Mesenchymal stem cell (in vitro differentiated cells and primary cell): ENCODE data around the gene VPS4A.

ENCODE experiments used
- DNase-seq: peaks from one replicate; pipeline ENCODE4 v3.0.0-alpha.2; 2013
- H2AFZ ChIP-seq: one replicate; pipeline ENCODE4 v1.6.1; 2013; ENCODE audit warnings: low read depth, mild to moderate bottlenecking, control low read depth, inconsistent platforms, low read length, moderate library complexity
- H2AK5ac ChIP-seq: 2 replicates; pipeline ENCODE4 v1.6.1; 2013; ENCODE audit warnings: low read length, moderate library complexity, mild to moderate bottlenecking, inconsistent platforms; ENCODE audit not compliant: severe bottlenecking
- H2BK120ac ChIP-seq: one replicate; pipeline ENCODE4 v1.6.1; 2013; ENCODE audit warnings: low read depth, mild to moderate bottlenecking, inconsistent platforms, low read length, moderate library complexity
- H2BK12ac ChIP-seq, 2 experiments: one replicate each; pipeline ENCODE4 v1.6.1; 2013; ENCODE audit warnings: inconsistent platforms in 2 of 2, low read length in 2 of 2, mild to moderate bottlenecking in 2 of 2, moderate library complexity in 2 of 2, control low read depth in 1 of 2
- H2BK15ac ChIP-seq: one replicate; pipeline ENCODE4 v1.6.1; 2013; ENCODE audit warnings: mild to moderate bottlenecking, low read depth, inconsistent platforms; ENCODE audit not compliant: poor library complexity, severe bottlenecking
- H2BK5ac ChIP-seq: 2 replicates; pipeline ENCODE4 v1.6.1; 2013; ENCODE audit warnings: low read depth, mild to moderate bottlenecking, low read length, control low read depth, inconsistent platforms; ENCODE audit not compliant: poor library complexity, severe bottlenecking
- H3K14ac ChIP-seq, 2 experiments: one replicate each; pipeline ENCODE4 v1.6.1; 2013; ENCODE audit warnings: inconsistent platforms in 2 of 2, low read length in 2 of 2, control low read depth in 1 of 2, mild to moderate bottlenecking in 1 of 2, moderate library complexity in 1 of 2
- H3K18ac ChIP-seq, 2 experiments: one replicate each; pipeline ENCODE4 v1.6.1; 2013; ENCODE audit warnings: inconsistent platforms in 2 of 2, low read length in 2 of 2, control low read depth in 1 of 2, low read depth in 1 of 2, mild to moderate bottlenecking in 1 of 2
- H3K23ac ChIP-seq, 2 experiments: one replicate each; pipeline ENCODE4 v1.6.1; 2013; ENCODE audit warnings: inconsistent platforms in 2 of 2, low read length in 2 of 2, mild to moderate bottlenecking in 2 of 2, moderate library complexity in 2 of 2, control low read depth in 1 of 2
- H3K27ac ChIP-seq: 2 replicates; pipeline ENCODE4 v1.5.1; 2013; ENCODE audit warnings: mild to moderate bottlenecking, moderate library complexity, low read length, control low read depth, inconsistent platforms; ENCODE audit not compliant: poor library complexity, severe bottlenecking
- H3K27me3 ChIP-seq, 2 experiments: 2 replicates each; pipeline versions ENCODE4 v1.6.1 to v1.7.0; 2013; ENCODE audit warnings: low read length in 2 of 2, mild to moderate bottlenecking in 2 of 2, moderate library complexity in 2 of 2, control low read depth in 1 of 2, inconsistent platforms in 1 of 2; ENCODE audit not compliant: control insufficient read depth in 1 of 2, insufficient read depth in 1 of 2
- H3K36me3 ChIP-seq, 2 experiments: 2 replicates each; pipeline versions ENCODE4 v1.6.1 to v1.7.0; 2013; ENCODE audit warnings: low read length in 2 of 2, control low read depth in 1 of 2, inconsistent platforms in 1 of 2, low read depth in 1 of 2, mild to moderate bottlenecking in 1 of 2; ENCODE audit not compliant: insufficient read depth in 2 of 2, control insufficient read depth in 1 of 2
- H3K4ac ChIP-seq, 2 experiments: one replicate each; pipeline ENCODE4 v1.6.1; 2013; ENCODE audit warnings: inconsistent platforms in 2 of 2, low read length in 2 of 2, mild to moderate bottlenecking in 2 of 2, moderate library complexity in 2 of 2, control low read depth in 1 of 2, low read depth in 1 of 2
- H3K4me1 ChIP-seq: 2 replicates; pipeline ENCODE4 v1.6.1; 2013; ENCODE audit warnings: low read depth, low read length, control low read depth; ENCODE audit not compliant: control insufficient read depth, insufficient read depth
- H3K4me2 ChIP-seq: 2 replicates; pipeline ENCODE4 v1.6.1; 2013; ENCODE audit warnings: low read length, mild to moderate bottlenecking, inconsistent platforms; ENCODE audit not compliant: poor library complexity, severe bottlenecking
- H3K4me3 ChIP-seq, 2 experiments: 2 replicates each; pipeline versions ENCODE4 v1.5.1 to v1.7.0; 2013; ENCODE audit warnings: low read length in 2 of 2, mild to moderate bottlenecking in 2 of 2, control low read depth in 1 of 2, low read depth in 1 of 2; ENCODE audit not compliant: insufficient read depth in 1 of 2
- H3K79me1 ChIP-seq: replicated peaks from 2 replicates; pipeline ENCODE4 v1.6.1; 2013; ENCODE audit warnings: mild to moderate bottlenecking, control low read depth, low read length, inconsistent platforms; ENCODE audit not compliant: poor library complexity, severe bottlenecking
- H3K9ac ChIP-seq: 2 replicates; pipeline ENCODE4 v1.7.0; 2013; ENCODE audit warnings: mild to moderate bottlenecking, low read length, moderate library complexity
- H3K9me3 ChIP-seq: 2 replicates; pipeline ENCODE4 v1.7.0; 2013; ENCODE audit warnings: mild to moderate bottlenecking, low read length; ENCODE audit not compliant: control insufficient read depth
- H4K8ac ChIP-seq: one replicate; pipeline ENCODE4 v1.6.1; 2013; ENCODE audit warnings: inconsistent platforms, mild to moderate bottlenecking, low read length, moderate library complexity
- H4K91ac ChIP-seq: one replicate; pipeline ENCODE4 v1.6.1; 2013; ENCODE audit warnings: mild to moderate bottlenecking, low read length, inconsistent platforms
- WGBS: methylation state at CpG from one replicate; pipeline ENCODE4 v1.1.7; 2013; ENCODE audit warnings: mixed read lengths; 5-methylcytosine and 5-hydroxymethylcytosine counted together

The VPS4A gene

DNA sequence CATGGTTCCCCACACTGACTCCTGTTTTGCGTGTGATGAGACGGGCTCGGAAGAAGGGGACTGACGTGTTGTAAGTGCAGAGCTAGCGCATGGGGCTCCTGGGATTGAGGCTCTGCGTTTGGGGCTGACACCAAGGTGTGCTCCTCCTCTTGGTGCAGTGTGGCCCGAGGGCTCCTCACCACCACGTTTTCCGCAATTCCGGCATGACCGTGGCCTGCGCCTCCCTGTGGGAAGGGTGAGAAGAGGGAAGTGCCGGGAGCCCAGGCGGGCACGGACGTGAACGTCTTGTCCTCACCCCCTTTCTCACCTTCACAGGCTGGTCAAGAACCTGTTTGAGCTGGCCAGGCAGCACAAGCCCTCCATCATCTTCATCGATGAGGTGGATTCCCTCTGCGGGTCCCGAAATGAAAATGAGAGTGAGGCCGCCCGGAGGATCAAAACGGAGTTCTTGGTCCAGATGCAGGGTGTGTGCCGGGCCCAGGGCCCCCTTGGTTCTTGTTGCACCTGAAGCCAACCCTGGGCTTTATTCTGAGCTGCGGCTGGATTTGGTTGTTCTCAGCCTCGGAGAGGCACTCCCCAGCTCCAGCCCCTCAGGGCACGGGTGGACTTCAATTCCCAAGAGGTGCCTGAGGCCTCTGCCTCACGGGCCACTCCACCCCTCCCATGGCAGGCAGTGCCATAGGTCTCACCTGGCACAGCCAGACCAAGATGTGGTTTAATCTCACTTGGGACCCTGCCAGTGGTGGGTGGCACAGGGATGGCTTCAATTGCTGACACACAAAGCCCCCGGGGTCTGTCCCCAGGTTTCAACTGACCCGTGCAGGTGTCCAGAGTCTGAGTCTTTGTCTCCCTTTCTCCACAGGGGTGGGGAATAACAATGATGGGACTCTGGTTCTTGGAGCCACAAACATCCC is 8.9 kb downstream of the VPS4A start:
- H4K91ac ChIP-seq, result no peak overlapping the region
- H3K27me3 ChIP-seq, result no peaks in the 10 kb centered on the region
- no peak overlapping the region for H3K4me3 ChIP-seq
- no peaks in the 10 kb centered on the region for H3K9me3 ChIP-seq
- WGBS, result 95% methylated on average over 27 of the region's 30 CpGs
- peaks cover 9% of the 10 kb centered on the region for H3K4me1 ChIP-seq
- H2BK15ac ChIP-seq, result no peak overlapping the region
- no peak overlapping the region for H3K18ac ChIP-seq
- peaks cover 52% of the 10 kb centered on the region for H3K79me1 ChIP-seq
- H2AFZ ChIP-seq, result no peak overlapping the region
- H4K8ac ChIP-seq, result no peak overlapping the region
- H2AK5ac ChIP-seq, result no peak overlapping the region
- H3K27ac ChIP-seq, result no peak overlapping the region
- no peak overlapping the region for H2BK120ac ChIP-seq
- H3K9ac ChIP-seq, result no peak overlapping the region
- no peak overlapping the region for H3K4me2 ChIP-seq
- peaks cover 93 to 95% of the 10 kb centered on the region in 2 experiments for H3K36me3 ChIP-seq
- H2BK12ac ChIP-seq, result no peak overlapping the region
- H2BK5ac ChIP-seq, result no peak overlapping the region
- no peak overlapping the region for H3K23ac ChIP-seq
- DNase-seq, result no peak
- no peak overlapping the region for H3K14ac ChIP-seq
- H3K4ac ChIP-seq, result no peak overlapping the region

DNA sequence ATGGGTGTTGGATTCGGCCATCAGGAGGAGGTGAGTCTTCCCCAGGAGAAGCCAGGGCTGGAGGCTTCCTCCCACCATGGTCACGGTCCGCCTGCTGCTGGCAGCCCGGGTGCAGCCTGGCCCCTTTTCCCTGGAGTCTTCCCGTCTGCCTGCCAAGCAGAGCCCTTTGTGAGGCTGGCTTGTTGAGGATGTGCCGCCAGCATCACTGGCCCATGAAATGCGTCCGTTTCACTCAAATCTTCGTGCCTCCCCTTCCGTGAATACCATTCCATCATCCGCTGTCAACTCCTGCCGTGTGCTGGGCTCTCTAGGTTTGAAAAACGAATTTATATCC is 9.6 kb downstream of the VPS4A start:
- no peaks in the 10 kb centered on the region for H3K27me3 ChIP-seq
- no peak overlapping the region for H2BK120ac ChIP-seq
- no peak overlapping the region for H3K14ac ChIP-seq
- no peak overlapping the region for H2BK15ac ChIP-seq
- H2BK5ac ChIP-seq, result no peak overlapping the region
- no peak overlapping the region for H4K8ac ChIP-seq
- no peak for DNase-seq
- no peak overlapping the region for H4K91ac ChIP-seq
- no peak overlapping the region for H3K23ac ChIP-seq
- H3K4me2 ChIP-seq, result no peak overlapping the region
- no peak overlapping the region for H2AK5ac ChIP-seq
- H2AFZ ChIP-seq, result no peak overlapping the region
- H3K79me1 ChIP-seq, result peaks cover 52% of the 10 kb centered on the region
- H2BK12ac ChIP-seq, result no peak overlapping the region
- H3K9me3 ChIP-seq, result no peaks in the 10 kb centered on the region
- H3K9ac ChIP-seq, result no peak overlapping the region
- WGBS, result 97% methylated on average over 13 of the region's 13 CpGs
- H3K4me1 ChIP-seq, result peaks cover 10% of the 10 kb centered on the region
- H3K27ac ChIP-seq, result no peak overlapping the region
- H3K4me3 ChIP-seq, result no peak overlapping the region
- no peak overlapping the region for H3K4ac ChIP-seq
- no peak overlapping the region for H3K18ac ChIP-seq
- H3K36me3 ChIP-seq, result peaks cover 91 to 95% of the 10 kb centered on the region in 2 experiments

GRCh38 chr16:69321080-69321479 is 9.9 kb downstream of the VPS4A start:
- H3K27me3 ChIP-seq, result no peaks in the 10 kb centered on the region
- H2BK120ac ChIP-seq, result no peak overlapping the region
- peaks cover 91 to 95% of the 10 kb centered on the region in 2 experiments for H3K36me3 ChIP-seq
- no peak overlapping the region for H3K27ac ChIP-seq
- H2AFZ ChIP-seq, result no peak overlapping the region
- H3K18ac ChIP-seq, result no peak overlapping the region
- WGBS, result 94% methylated on average over 22 of the region's 22 CpGs
- H2AK5ac ChIP-seq, result no peak overlapping the region
- peaks cover 49% of the 10 kb centered on the region for H3K79me1 ChIP-seq
- H2BK15ac ChIP-seq, result no peak overlapping the region
- H2BK12ac ChIP-seq, result no peak overlapping the region
- H3K4me3 ChIP-seq, result no peak overlapping the region
- H4K91ac ChIP-seq, result no peak overlapping the region
- H3K23ac ChIP-seq, result no peak overlapping the region
- no peak overlapping the region for H3K4ac ChIP-seq
- no peak overlapping the region for H3K14ac ChIP-seq
- no peak overlapping the region for H3K4me2 ChIP-seq
- H3K9me3 ChIP-seq, result no peaks in the 10 kb centered on the region
- H3K9ac ChIP-seq, result no peak overlapping the region
- H3K4me1 ChIP-seq, result peaks cover 13% of the 10 kb centered on the region
- H4K8ac ChIP-seq, result no peak overlapping the region
- no peak overlapping the region for H2BK5ac ChIP-seq
- DNase-seq, result no peak

DNA sequence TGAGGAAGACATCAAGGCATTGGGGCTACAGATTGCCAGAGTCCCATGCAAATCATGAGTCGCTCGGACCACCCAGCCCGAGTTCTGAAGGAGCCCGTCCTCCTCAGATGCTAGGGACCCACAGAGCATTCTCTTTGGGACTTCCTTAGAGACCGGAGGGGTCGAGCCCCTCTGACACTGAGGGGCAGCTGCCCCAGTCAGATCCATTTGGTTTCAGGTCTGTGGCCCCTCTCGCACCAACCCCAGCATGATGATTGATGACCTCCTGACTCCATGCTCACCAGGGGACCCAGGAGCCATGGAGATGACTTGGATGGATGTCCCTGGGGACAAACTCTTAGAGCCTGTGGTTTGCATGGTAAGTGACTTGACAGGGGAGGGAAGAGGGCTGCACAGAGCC is 11.2 kb downstream of the VPS4A start:
- peaks cover 38% of the 10 kb centered on the region for H3K79me1 ChIP-seq
- H3K4me1 ChIP-seq, result peaks cover 19% of the 10 kb centered on the region
- H2AFZ ChIP-seq, result no peak overlapping the region
- no peak overlapping the region for H2BK15ac ChIP-seq
- H3K36me3 ChIP-seq, result peaks cover 87 to 90% of the 10 kb centered on the region in 2 experiments
- H3K9ac ChIP-seq, result no peak overlapping the region
- no peak overlapping the region for H3K4ac ChIP-seq
- no peak overlapping the region for H2AK5ac ChIP-seq
- no peak overlapping the region for H4K8ac ChIP-seq
- no peak overlapping the region for H2BK5ac ChIP-seq
- no peak overlapping the region for H3K14ac ChIP-seq
- H3K9me3 ChIP-seq, result no peaks in the 10 kb centered on the region
- H3K27me3 ChIP-seq, result no peaks in the 10 kb centered on the region
- H2BK120ac ChIP-seq, result no peak overlapping the region
- H4K91ac ChIP-seq, result no peak overlapping the region
- no peak overlapping the region for H3K4me2 ChIP-seq
- no peak for DNase-seq
- H2BK12ac ChIP-seq, result no peak overlapping the region
- H3K18ac ChIP-seq, result no peak overlapping the region
- no peak overlapping the region for H3K27ac ChIP-seq
- WGBS, result 96% methylated on average over 7 of the region's 7 CpGs
- H3K4me3 ChIP-seq, result no peak overlapping the region
- H3K23ac ChIP-seq, result no peak overlapping the region
